ENCODE data around the gene LIMS1.
"Not testable (repeated sequence)": the region's sequence is repeated elsewhere in the genome, so short reads cannot be mapped to it uniquely, and the experiment has no call there.

DNA sequence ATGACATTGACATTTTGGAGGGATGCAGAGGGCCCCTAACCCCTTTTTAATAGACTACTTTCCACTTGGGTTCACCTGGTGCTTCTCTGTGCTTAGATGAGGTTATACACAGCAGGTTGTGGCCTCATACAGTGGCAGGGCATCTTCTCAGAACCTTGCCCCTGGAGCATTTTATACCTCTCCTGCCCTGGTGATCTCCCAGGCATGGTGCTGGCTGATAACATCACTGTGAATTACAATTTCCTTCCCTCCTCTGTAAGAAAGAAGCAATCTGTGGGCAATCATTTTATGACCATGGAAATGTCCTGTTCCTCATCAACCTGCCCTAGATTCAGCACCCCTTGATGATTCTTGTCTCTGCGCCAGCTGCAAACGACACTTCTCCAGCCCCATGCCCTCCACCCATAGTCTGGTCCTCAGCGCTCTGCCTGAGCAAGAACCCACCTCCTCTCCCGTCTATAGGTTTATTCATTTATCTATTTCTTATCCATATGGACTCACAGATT is 143.0 kb downstream of the LIMS1 start:
- TF ChIP-seq, protein P1, sequence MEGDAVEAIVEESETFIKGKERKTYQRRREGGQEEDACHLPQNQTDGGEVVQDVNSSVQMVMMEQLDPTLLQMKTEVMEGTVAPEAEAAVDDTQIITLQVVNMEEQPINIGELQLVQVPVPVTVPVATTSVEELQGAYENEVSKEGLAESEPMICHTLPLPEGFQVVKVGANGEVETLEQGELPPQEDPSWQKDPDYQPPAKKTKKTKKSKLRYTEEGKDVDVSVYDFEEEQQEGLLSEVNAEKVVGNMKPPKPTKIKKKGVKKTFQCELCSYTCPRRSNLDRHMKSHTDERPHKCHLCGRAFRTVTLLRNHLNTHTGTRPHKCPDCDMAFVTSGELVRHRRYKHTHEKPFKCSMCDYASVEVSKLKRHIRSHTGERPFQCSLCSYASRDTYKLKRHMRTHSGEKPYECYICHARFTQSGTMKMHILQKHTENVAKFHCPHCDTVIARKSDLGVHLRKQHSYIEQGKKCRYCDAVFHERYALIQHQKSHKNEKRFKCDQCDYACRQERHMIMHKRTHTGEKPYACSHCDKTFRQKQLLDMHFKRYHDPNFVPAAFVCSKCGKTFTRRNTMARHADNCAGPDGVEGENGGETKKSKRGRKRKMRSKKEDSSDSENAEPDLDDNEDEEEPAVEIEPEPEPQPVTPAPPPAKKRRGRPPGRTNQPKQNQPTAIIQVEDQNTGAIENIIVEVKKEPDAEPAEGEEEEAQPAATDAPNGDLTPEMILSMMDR (conservative IDR thresholded peaks at IDR 0.05; ENCODE audit: low read depth in 2 of 2) = not testable (repeated sequence)
- TF ChIP-seq EZH2 (IDR thresholded peaks at IDR 0.05; ENCODE audit: low read depth, unreplicated experiment); POLR2AphosphoS5 (IDR thresholded peaks at IDR 0.05; ENCODE audit: low read depth); ZNF331 (CRISPR knock-in tag; IDR thresholded peaks at IDR 0.05; ENCODE audit: low read depth); CREB1 (CRISPR knock-in tag; IDR thresholded peaks at IDR 0.05; ENCODE audit: low read depth); EZH2phosphoT487 (IDR thresholded peaks at IDR 0.05; ENCODE audit: unreplicated experiment); REST (IDR thresholded peaks at IDR 0.05; ENCODE audit: unreplicated experiment); STAT1 (IDR thresholded peaks at IDR 0.05; ENCODE audit: unreplicated experiment); JUNB (IDR thresholded peaks at IDR 0.05; ENCODE audit: unreplicated experiment); NANOG (IDR thresholded peaks at IDR 0.05; ENCODE audit: borderline replicate concordance); ZNF114 (CRISPR knock-in tag; IDR thresholded peaks at IDR 0.05): not testable (repeated sequence)
- TF ChIP-seq, protein P2, sequence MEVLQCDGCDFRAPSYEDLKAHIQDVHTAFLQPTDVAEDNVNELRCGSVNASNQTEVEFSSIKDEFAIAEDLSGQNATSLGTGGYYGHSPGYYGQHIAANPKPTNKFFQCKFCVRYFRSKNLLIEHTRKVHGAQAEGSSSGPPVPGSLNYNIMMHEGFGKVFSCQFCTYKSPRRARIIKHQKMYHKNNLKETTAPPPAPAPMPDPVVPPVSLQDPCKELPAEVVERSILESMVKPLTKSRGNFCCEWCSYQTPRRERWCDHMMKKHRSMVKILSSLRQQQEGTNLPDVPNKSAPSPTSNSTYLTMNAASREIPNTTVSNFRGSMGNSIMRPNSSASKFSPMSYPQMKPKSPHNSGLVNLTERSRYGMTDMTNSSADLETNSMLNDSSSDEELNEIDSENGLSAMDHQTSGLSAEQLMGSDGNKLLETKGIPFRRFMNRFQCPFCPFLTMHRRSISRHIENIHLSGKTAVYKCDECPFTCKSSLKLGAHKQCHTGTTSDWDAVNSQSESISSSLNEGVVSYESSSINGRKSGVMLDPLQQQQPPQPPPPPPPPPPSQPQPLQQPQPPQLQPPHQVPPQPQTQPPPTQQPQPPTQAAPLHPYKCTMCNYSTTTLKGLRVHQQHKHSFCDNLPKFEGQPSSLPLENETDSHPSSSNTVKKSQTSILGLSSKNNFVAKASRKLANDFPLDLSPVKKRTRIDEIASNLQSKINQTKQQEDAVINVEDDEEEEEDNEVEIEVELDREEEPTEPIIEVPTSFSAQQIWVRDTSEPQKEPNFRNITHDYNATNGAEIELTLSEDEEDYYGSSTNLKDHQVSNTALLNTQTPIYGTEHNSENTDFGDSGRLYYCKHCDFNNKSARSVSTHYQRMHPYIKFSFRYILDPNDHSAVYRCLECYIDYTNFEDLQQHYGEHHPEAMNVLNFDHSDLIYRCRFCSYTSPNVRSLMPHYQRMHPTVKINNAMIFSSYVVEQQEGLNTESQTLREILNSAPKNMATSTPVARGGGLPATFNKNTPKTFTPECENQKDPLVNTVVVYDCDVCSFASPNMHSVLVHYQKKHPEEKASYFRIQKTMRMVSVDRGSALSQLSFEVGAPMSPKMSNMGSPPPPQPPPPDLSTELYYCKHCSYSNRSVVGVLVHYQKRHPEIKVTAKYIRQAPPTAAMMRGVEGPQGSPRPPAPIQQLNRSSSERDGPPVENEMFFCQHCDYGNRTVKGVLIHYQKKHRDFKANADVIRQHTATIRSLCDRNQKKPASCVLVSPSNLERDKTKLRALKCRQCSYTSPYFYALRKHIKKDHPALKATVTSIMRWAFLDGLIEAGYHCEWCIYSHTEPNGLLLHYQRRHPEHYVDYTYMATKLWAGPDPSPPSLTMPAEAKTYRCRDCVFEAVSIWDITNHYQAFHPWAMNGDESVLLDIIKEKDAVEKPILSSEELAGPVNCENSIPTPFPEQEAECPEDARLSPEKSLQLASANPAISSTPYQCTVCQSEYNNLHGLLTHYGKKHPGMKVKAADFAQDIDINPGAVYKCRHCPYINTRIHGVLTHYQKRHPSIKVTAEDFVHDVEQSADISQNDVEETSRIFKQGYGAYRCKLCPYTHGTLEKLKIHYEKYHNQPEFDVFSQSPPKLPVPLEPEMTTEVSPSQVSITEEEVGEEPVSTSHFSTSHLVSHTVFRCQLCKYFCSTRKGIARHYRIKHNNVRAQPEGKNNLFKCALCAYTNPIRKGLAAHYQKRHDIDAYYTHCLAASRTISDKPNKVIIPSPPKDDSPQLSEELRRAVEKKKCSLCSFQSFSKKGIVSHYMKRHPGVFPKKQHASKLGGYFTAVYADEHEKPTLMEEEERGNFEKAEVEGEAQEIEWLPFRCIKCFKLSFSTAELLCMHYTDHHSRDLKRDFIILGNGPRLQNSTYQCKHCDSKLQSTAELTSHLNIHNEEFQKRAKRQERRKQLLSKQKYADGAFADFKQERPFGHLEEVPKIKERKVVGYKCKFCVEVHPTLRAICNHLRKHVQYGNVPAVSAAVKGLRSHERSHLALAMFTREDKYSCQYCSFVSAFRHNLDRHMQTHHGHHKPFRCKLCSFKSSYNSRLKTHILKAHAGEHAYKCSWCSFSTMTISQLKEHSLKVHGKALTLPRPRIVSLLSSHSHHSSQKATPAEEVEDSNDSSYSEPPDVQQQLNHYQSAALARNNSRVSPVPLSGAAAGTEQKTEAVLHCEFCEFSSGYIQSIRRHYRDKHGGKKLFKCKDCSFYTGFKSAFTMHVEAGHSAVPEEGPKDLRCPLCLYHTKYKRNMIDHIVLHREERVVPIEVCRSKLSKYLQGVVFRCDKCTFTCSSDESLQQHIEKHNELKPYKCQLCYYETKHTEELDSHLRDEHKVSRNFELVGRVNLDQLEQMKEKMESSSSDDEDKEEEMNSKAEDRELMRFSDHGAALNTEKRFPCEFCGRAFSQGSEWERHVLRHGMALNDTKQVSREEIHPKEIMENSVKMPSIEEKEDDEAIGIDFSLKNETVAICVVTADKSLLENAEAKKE (CRISPR knock-in tag; IDR thresholded peaks at IDR 0.05) = not testable (repeated sequence)

Measured in GM23338 (cell line).